ENCODE results near the gene ZNF865.

- TF ChIP-seq CTCF (IDR thresholded peaks at IDR 0.05) (no peak), EP300 (IDR thresholded peaks at IDR 0.05) (no peak)
Observed at GRCh38 chr19:55644842-55645511, 39.5 kb downstream of the ZNF865 start.

All from ovary (tissue), 3 donors.